Ishikawa (cell line): Measurements from ENCODE around the gene UTS2B.

ENCODE experiments used
- CREB1 ChIP-seq: IDR thresholded peaks from 2 replicates; pipeline ENCODE4 v1.6.1; 2012; ENCODE audit warnings: low read depth
- TEAD4 ChIP-seq: IDR thresholded peaks from 2 replicates; pipeline ENCODE4 v1.6.1; 2012

DNA sequence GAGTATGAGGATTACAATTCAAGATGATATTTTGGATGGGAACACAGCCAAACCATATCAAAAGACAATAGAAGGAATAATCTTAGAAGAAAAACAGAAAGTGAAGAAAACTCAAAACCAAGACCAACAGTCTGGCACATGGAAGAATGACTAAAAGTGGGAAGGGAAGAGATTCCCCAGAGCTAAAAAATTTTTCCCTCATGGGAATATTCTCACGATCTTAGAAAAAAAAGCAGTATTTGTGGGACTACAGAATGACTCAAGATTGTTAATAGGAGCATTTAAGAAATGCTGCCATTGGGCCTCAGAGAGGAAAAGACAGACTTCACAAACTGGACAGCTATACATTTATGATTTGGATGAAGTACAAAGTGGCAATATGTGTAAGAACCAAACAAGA is 113.0 kb downstream of the UTS2B start:
- TF ChIP-seq TEAD4, result no peak
- TF ChIP-seq CREB1, result no peak
